MM.1S (cell line): ENCODE results near the gene CCDC86.

Experiments used
- DNase-seq: peaks from one replicate; pipeline ENCODE4 v3.0.0-alpha.2; 2015
- H2AFZ ChIP-seq: fragments of 300-600 bp; sonication (generic); 2 replicates; pipeline ENCODE4 v1.6.0; 2016; ENCODE audit warnings: antibody characterized with exemption, low read length
- H3F3A ChIP-seq: fragments of 300-600 bp; sonication (generic); 2 replicates; pipeline ENCODE4 v1.6.1; 2016; ENCODE audit warnings: mild to moderate bottlenecking, antibody characterized with exemption, low read length, moderate library complexity, mixed read lengths; ENCODE audit not compliant: insufficient read depth
- H3K27ac ChIP-seq: fragments of 300-600 bp; sonication (generic); 2 replicates; pipeline ENCODE4 v1.5.1; 2016; ENCODE audit warnings: mild to moderate bottlenecking, low read length
- H3K27me3 ChIP-seq: fragments of 300-600 bp; sonication (generic); replicated peaks from 2 replicates; pipeline ENCODE4 v1.6.0; 2016; ENCODE audit warnings: low read length; ENCODE audit not compliant: insufficient read depth
- H3K36me3 ChIP-seq: fragments of 300-600 bp; sonication (generic); replicated peaks from 2 replicates; pipeline ENCODE4 v1.6.1; 2016; ENCODE audit warnings: mild to moderate bottlenecking, low read length, mixed read lengths; ENCODE audit not compliant: insufficient read depth
- H3K4me1 ChIP-seq: fragments of 300-600 bp; sonication (generic); 2 replicates; pipeline ENCODE4 v1.6.1; 2016; ENCODE audit warnings: low read length, mixed read lengths
- H3K4me2 ChIP-seq: fragments of 300-600 bp; sonication (generic); 2 replicates; pipeline ENCODE4 v1.6.0; 2016; ENCODE audit warnings: low read depth, low read length
- H3K4me3 ChIP-seq: fragments of 300-600 bp; sonication (generic); 2 replicates; pipeline ENCODE4 v1.5.1; 2016; ENCODE audit warnings: low read length, mixed read lengths
- H3K79me2 ChIP-seq: fragments of 300-600 bp; sonication (generic); 2 replicates; pipeline ENCODE4 v1.6.1; 2016; ENCODE audit warnings: mixed run types, low read length, mixed read lengths
- H3K9ac ChIP-seq: fragments of 300-600 bp; sonication (generic); 2 replicates; pipeline ENCODE4 v1.6.1; 2016; ENCODE audit warnings: low read length, mixed read lengths
- H3K9me2 ChIP-seq: fragments of 300-600 bp; sonication (generic); replicated peaks from 2 replicates; pipeline ENCODE4 v1.6.1; 2016; ENCODE audit warnings: mild to moderate bottlenecking, low read length, mixed read lengths; ENCODE audit not compliant: insufficient read depth
- H3K9me3 ChIP-seq: fragments of 300-600 bp; sonication (generic); replicated peaks from 2 replicates; pipeline ENCODE4 v1.6.1; 2016; ENCODE audit warnings: mild to moderate bottlenecking, low read length, mixed read lengths; ENCODE audit not compliant: insufficient read depth
- H4K20me1 ChIP-seq: fragments of 300-600 bp; sonication (generic); 2 replicates; pipeline ENCODE4 v1.6.1; 2016; ENCODE audit warnings: mild to moderate bottlenecking, low read length, moderate library complexity, mixed read lengths; ENCODE audit not compliant: insufficient read depth
- CTCF ChIP-seq: fragments of 300-600 bp; sonication (generic); IDR thresholded peaks from 2 replicates; pipeline ENCODE4 v1.5.1; 2016; ENCODE audit warnings: antibody characterized with exemption, low read length, mixed read lengths
- EZH2 ChIP-seq: fragments of 300-600 bp; sonication (generic); optimal IDR thresholded peaks from 2 replicates; pipeline ENCODE3; 2017; ENCODE audit warnings: low read depth, mild to moderate bottlenecking, antibody characterized with exemption, low read length, mixed read lengths
- EZH2phosphoT487 ChIP-seq: fragments of 300-600 bp; sonication (generic); IDR thresholded peaks from 2 replicates; pipeline ENCODE4 v1.6.1; 2018; ENCODE audit warnings: antibody characterized with exemption, low read length

The CCDC86 gene

GRCh38 chr11:60810151-60810550, 31.8 kb upstream of the CCDC86 start:
- Histone ChIP-seq H3K27ac (no peak overlapping the region), H3K4me3 (no peak overlapping the region), H4K20me1 (no peaks in the 10 kb centered on the region), H3K27me3 (no peaks in the 10 kb centered on the region), H3K4me1 (no peaks in the 10 kb centered on the region), H3K9me3 (no peaks in the 10 kb centered on the region), H3K9me2 (no peaks in the 10 kb centered on the region), H3K36me3 (no peaks in the 10 kb centered on the region), H2AFZ (no peak overlapping the region), H3F3A (no peaks in the 10 kb centered on the region), H3K79me2 (no peaks in the 10 kb centered on the region), H3K4me2 (no peak overlapping the region), H3K9ac (no peak overlapping the region)
- DNase-seq, result no peak
- TF ChIP-seq EZH2 (no peak), CTCF (no peak), EZH2phosphoT487 (no peak)

- no peak for DNase-seq
- Histone ChIP-seq H3K27ac (no peak overlapping the region), H3K9ac (no peak overlapping the region), H3K4me2 (no peak overlapping the region), H3K4me3 (no peak overlapping the region), H3K36me3 (no peaks in the 10 kb centered on the region), H2AFZ (no peak overlapping the region), H3F3A (no peaks in the 10 kb centered on the region), H3K27me3 (no peaks in the 10 kb centered on the region), H3K79me2 (no peaks in the 10 kb centered on the region), H3K4me1 (no peaks in the 10 kb centered on the region), H4K20me1 (no peaks in the 10 kb centered on the region), H3K9me2 (no peaks in the 10 kb centered on the region), H3K9me3 (no peaks in the 10 kb centered on the region)
- TF ChIP-seq EZH2, result no peak
- no peak for TF ChIP-seq EZH2phosphoT487
- TF ChIP-seq CTCF, result no peak
Observed at GRCh38 chr11:60810569-60810968, 31.3 kb upstream of the CCDC86 start.

GRCh38 chr11:60813324-60813723, 28.6 kb upstream of the CCDC86 start:
- Histone ChIP-seq H3K9me3 (no peaks in the 10 kb centered on the region), H3K27ac (no peak overlapping the region), H3K4me3 (no peak overlapping the region), H3K9ac (no peak overlapping the region), H4K20me1 (no peaks in the 10 kb centered on the region), H3K36me3 (no peaks in the 10 kb centered on the region), H2AFZ (no peak overlapping the region), H3K4me2 (no peak overlapping the region), H3K9me2 (no peaks in the 10 kb centered on the region), H3K27me3 (no peaks in the 10 kb centered on the region), H3K4me1 (no peaks in the 10 kb centered on the region), H3F3A (no peaks in the 10 kb centered on the region), H3K79me2 (no peaks in the 10 kb centered on the region)
- DNase-seq, result no peak
- TF ChIP-seq CTCF (no peak), EZH2 (no peak), EZH2phosphoT487 (no peak)

DNA sequence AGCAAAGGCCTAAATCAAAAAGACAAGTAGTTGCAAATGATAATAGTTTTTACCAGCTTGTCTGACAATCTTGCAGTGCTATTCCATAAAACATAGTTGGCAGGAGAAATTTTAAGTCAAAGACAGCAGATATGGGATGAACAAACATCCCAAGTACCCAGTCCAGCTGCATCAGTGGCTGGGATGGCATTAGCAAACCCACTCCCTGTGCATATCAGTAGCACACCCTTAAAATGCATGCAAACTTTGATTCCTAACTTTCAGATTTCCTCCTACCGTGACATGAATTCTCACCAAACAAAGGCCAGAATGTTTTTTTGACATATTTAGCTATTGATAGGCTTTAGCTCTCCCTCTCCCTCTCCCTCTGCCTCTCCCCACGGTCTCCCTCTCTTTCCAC, 27.8 kb upstream of the CCDC86 start:
- no peak for DNase-seq
- Histone ChIP-seq H3K79me2 (no peaks in the 10 kb centered on the region), H2AFZ (no peak overlapping the region), H3K4me1 (no peaks in the 10 kb centered on the region), H3K9me3 (no peaks in the 10 kb centered on the region), H3K27ac (no peak overlapping the region), H3K4me3 (no peak overlapping the region), H3K4me2 (no peak overlapping the region), H4K20me1 (no peaks in the 10 kb centered on the region), H3K9me2 (no peaks in the 10 kb centered on the region), H3K27me3 (no peaks in the 10 kb centered on the region), H3F3A (no peaks in the 10 kb centered on the region), H3K36me3 (no peaks in the 10 kb centered on the region), H3K9ac (no peak overlapping the region)
- TF ChIP-seq EZH2 (no peak), CTCF (no peak), EZH2phosphoT487 (no peak)
